Vagina (tissue), 2 donors: Measurements from ENCODE around the gene WNT7A. TPM values are rescaled to one million over a fixed set of nuclear protein-coding genes. Genes with fewer than 3 reads are reported as not detected.

Source experiments
- DNase-seq, 2 donors: peaks; one replicate each; pipeline ENCODE4 v3.0.0-alpha.2; 2017; ENCODE audit errors: extremely low spot score in 2 of 2
- H3K27ac ChIP-seq: fragments of 200-600 bp; sonication (generic); one replicate; pipeline ENCODE4 v1.5.1; 2019
- H3K27me3 ChIP-seq: fragments of 200-600 bp; sonication (generic); one replicate; pipeline ENCODE4 v1.5.1; 2019
- H3K36me3 ChIP-seq, 2 donors: fragments of 200-600 bp; sonication (generic); one replicate each; pipeline ENCODE4 v1.5.1; 2017 to 2019
- H3K4me1 ChIP-seq: fragments of 200-600 bp; sonication (generic); one replicate; pipeline ENCODE4 v1.5.1; 2019
- H3K4me3 ChIP-seq, 2 donors: fragments of 200-600 bp; sonication (generic); 1 replicate in 1 of 2; 2 replicates in 1 of 2; pipeline ENCODE4 v1.5.1; 2016 to 2019
- H3K9me3 ChIP-seq: fragments of 200-600 bp; sonication (generic); one replicate; pipeline ENCODE4 v1.5.1; 2019
- POLR2A ChIP-seq, 2 donors: fragments of 450-650 bp; IDR thresholded peaks; one replicate each; pipeline ENCODE4 v1.6.1; 2017; ENCODE audit warnings: antibody characterized with exemption in 2 of 2, mild to moderate bottlenecking in 2 of 2, moderate library complexity in 2 of 2
- POLR2AphosphoS5 ChIP-seq, 2 donors: sonication (generic); formaldehyde crosslinking; IDR thresholded peaks; one replicate each; pipeline ENCODE4 v1.9.0; 2017; ENCODE audit warnings: antibody characterized with exemption in 2 of 2, mild to moderate bottlenecking in 2 of 2, low read depth in 1 of 2; ENCODE audit not compliant: insufficient read depth in 1 of 2
- intact Hi-C: fragments of 100-400 bp; cut with DNase I; formaldehyde crosslinking; loops from one replicate; pipeline ENCODE4 v1.15.1; 2023
- total RNA-seq: library from RNA; depleted of rRNA; stranded (reverse); fragments of >200 nt; gene quantifications from one replicate; pipeline ENCODE4 v1.2.3, GENCODE V29; 2016
- TF ChIP-seq, protein P1 (sequence below), 3 experiments: fragments of 450-650 bp in 2 of 3; fragments of 200-600 bp in 1 of 3; sonication (generic) in 1 of 3; IDR thresholded peaks; one replicate each; pipeline ENCODE4 v1.5.1; 2017 to 2019; ENCODE audit warnings: antibody characterized with exemption in 3 of 3, mild to moderate bottlenecking in 2 of 3, moderate library complexity in 2 of 3

The WNT7A gene
- total RNA-seq, 1 donor from 2014 or later = not detected

DNA sequence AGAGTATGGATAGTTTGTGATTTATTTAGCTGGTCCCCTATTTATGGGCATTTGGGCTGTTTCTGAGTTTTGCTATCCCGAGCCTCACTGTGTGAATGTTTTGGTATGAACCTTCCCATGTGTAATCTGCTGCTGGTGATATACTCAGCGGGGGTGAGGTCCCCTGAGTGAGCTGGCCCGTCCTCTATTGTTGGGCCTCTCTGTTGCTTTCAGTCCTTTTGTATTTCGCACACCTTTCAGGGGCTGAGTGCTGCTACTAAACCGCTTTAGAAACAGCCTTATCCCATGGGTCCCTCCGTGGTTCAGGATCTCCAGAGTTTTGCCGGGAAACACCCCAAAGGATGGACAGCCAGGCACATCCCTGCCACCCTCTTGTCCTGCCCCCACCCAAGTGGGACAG is 94.5 kb downstream of the WNT7A start:
- intact Hi-C loops = no loop called here
- no peak overlapping the region for H3K4me3 ChIP-seq
- H3K27ac ChIP-seq = no peak overlapping the region
- TF ChIP-seq POLR2AphosphoS5 (IDR thresholded peaks at IDR 0.05; ENCODE audit: insufficient read depth in 1 of 2, low read depth in 1 of 2) (no peak), POLR2A (IDR thresholded peaks at IDR 0.05) (no peak)
- TF ChIP-seq, protein P1, sequence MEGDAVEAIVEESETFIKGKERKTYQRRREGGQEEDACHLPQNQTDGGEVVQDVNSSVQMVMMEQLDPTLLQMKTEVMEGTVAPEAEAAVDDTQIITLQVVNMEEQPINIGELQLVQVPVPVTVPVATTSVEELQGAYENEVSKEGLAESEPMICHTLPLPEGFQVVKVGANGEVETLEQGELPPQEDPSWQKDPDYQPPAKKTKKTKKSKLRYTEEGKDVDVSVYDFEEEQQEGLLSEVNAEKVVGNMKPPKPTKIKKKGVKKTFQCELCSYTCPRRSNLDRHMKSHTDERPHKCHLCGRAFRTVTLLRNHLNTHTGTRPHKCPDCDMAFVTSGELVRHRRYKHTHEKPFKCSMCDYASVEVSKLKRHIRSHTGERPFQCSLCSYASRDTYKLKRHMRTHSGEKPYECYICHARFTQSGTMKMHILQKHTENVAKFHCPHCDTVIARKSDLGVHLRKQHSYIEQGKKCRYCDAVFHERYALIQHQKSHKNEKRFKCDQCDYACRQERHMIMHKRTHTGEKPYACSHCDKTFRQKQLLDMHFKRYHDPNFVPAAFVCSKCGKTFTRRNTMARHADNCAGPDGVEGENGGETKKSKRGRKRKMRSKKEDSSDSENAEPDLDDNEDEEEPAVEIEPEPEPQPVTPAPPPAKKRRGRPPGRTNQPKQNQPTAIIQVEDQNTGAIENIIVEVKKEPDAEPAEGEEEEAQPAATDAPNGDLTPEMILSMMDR (IDR thresholded peaks at IDR 0.05) = no peak
- no peaks in the 10 kb centered on the region for H3K27me3 ChIP-seq
- no peaks in the 10 kb centered on the region for H3K4me1 ChIP-seq
- no peak for DNase-seq
- H3K9me3 ChIP-seq = no peaks in the 10 kb centered on the region
- H3K36me3 ChIP-seq = no peaks in the 10 kb centered on the region

DNA sequence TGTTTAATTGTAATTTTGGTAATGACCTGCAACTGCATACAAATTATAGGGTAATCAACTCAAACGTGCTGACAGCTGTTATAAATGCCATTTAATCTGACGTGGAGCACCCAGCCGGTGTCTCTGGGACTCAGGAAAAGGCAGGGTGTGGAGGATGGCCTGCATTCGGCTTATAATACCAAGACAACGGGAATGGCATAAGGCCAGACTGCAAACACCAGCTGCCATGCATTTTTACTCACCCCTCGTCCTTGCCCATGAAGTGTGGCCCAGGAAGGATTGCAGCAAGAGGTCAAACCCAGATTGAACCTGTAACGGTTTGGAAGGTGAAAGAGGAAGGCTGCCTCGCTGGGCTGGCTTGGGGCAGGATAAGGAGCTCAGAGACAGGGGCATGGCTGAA is 96.4 kb downstream of the WNT7A start:
- TF ChIP-seq, protein P1 (IDR thresholded peaks at IDR 0.05) = no peak
- TF ChIP-seq POLR2AphosphoS5 (IDR thresholded peaks at IDR 0.05; ENCODE audit: insufficient read depth in 1 of 2, low read depth in 1 of 2) (no peak), POLR2A (IDR thresholded peaks at IDR 0.05) (no peak)

DNA sequence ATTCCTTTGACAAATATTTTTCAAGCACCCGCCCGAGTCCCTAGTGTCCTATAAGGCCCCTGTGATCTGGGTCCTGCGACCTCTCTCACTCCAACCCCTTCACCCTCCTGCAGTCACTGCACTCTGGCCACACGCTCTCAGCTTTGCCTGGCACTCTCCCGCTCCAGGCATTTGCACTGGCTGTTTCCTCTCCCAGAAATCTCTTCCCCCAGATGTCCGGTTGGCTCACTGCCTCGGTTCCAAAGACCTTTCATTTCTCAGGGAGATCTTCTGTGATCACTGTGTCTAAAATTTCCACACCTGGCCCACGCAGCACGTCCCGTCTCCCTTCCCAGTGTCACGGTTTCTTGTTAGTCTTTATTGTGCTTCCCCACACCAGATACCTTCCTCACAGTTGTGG is 97.4 kb downstream of the WNT7A start:
- no peaks in the 10 kb centered on the region for H3K27me3 ChIP-seq
- no peak overlapping the region for H3K4me3 ChIP-seq
- H3K36me3 ChIP-seq = no peaks in the 10 kb centered on the region
- H3K4me1 ChIP-seq = no peaks in the 10 kb centered on the region
- intact Hi-C loops = no loop called here
- H3K27ac ChIP-seq = no peak overlapping the region
- DNase-seq = no peak
- H3K9me3 ChIP-seq = no peaks in the 10 kb centered on the region
- TF ChIP-seq, protein P1 (IDR thresholded peaks at IDR 0.05) = no peak
- TF ChIP-seq POLR2A (IDR thresholded peaks at IDR 0.05) = no peak
- no peak for TF ChIP-seq POLR2AphosphoS5 (IDR thresholded peaks at IDR 0.05; ENCODE audit: insufficient read depth in 1 of 2, low read depth in 1 of 2)

More for the DNA sequence above, 96.4 kb downstream of the WNT7A start:
- H3K4me3 ChIP-seq = no peak overlapping the region
- no peaks in the 10 kb centered on the region for H3K27me3 ChIP-seq
- H3K27ac ChIP-seq = no peak overlapping the region
- no peak for DNase-seq
- H3K9me3 ChIP-seq = no peaks in the 10 kb centered on the region
- intact Hi-C loops = no loop called here
- no peaks in the 10 kb centered on the region for H3K4me1 ChIP-seq
- no peaks in the 10 kb centered on the region for H3K36me3 ChIP-seq

DNA sequence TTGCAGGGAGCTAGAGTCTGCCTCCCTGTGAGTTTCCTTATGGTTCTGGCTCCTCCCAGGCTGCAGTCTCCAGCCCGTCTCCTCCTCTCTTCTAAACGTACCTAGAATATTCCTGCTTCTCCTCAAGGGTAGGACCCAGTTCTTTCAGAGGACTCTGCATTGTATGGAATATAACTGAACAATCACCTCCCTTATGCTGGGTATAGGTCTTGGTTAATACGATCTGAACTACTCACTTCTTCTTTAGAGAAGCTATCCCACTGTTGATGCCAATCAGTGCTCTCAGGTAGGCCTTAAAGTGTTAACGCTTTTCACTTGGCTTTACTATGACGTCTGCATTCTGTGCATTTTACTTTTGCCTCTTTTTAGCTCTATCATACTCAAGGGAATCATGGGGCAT is 98.5 kb downstream of the WNT7A start:
- TF ChIP-seq POLR2A (IDR thresholded peaks at IDR 0.05) = no peak
- TF ChIP-seq, protein P1 (IDR thresholded peaks at IDR 0.05) = no peak
- TF ChIP-seq POLR2AphosphoS5 (IDR thresholded peaks at IDR 0.05; ENCODE audit: insufficient read depth in 1 of 2, low read depth in 1 of 2) = no peak
- no peak overlapping the region for H3K4me3 ChIP-seq
- no peak for DNase-seq
- H3K4me1 ChIP-seq = no peaks in the 10 kb centered on the region
- no peaks in the 10 kb centered on the region for H3K9me3 ChIP-seq
- no peaks in the 10 kb centered on the region for H3K36me3 ChIP-seq
- intact Hi-C loops = no loop called here
- H3K27ac ChIP-seq = no peak overlapping the region
- H3K27me3 ChIP-seq = no peaks in the 10 kb centered on the region

DNA sequence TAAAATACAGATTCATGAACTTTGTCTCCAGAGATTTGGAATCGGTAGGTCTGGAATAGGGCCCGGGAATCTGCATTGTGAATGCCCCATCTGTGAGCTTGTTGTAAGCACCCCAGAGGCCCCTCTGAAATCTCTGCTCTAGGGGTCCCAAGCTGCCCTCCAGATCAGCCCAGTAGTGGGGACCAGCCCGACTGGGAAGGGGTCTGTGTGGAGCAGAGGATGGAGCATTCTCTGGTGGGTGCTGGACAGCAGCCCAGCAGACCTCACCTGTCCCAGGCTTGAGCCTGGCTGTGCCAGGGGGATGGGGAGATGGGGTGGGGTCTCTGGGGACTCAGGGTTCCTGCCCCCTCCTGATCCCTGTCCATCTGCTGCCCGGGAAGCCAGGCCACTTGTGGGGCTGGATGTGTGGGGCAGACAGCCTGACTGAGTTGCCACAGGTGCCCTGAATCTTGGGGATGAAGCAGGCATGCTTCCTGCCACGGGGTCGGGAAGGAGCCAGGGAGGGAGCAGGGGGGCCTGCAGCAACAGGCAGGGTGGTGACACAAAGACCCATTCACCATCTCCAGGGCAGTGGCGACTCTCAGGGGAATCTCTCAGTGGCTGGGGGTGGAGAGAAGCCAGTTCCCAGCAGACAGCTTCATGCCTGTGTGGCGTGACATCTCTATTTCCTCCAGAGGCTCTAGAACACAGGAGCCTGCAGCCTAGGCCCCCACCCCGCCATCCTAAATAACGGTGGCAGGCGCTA is 99.3 kb downstream of the WNT7A start:
- intact Hi-C loops = no loop called here

More for the DNA sequence above, 99.3 kb downstream of the WNT7A start:
- DNase-seq = no peak
- Histone ChIP-seq H3K36me3 (no peaks in the 10 kb centered on the region), H3K4me1 (no peaks in the 10 kb centered on the region), H3K9me3 (no peaks in the 10 kb centered on the region), H3K4me3 (no peak overlapping the region), H3K27ac (no peak overlapping the region), H3K27me3 (no peaks in the 10 kb centered on the region)
- TF ChIP-seq POLR2AphosphoS5 (IDR thresholded peaks at IDR 0.05; ENCODE audit: insufficient read depth in 1 of 2, low read depth in 1 of 2) = no peak
- TF ChIP-seq, protein P1 (IDR thresholded peaks at IDR 0.05) = no peak
- TF ChIP-seq POLR2A (IDR thresholded peaks at IDR 0.05) = no peak
